Measurements from ENCODE around the gene PSMD11.

Gene PSMD11

DNA sequence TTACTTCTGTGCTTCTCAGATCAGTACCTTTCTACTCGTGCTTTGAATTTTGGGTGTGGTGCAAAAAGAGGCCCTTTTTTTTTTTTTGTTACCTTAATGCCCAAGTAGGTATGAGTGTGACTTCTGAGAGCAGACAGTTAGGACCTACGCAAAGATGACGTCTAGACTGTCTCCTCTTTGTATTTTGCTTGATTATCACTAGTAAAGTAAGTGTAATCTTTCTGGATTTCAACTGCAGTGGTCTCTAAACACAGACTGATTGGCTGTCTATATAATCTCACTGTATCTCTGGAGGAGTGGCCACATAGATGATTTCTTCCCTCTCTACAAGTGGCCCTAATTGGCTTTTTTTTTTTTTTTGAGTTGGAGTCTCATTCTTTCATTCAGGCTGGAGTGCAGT is 30.9 kb downstream of the PSMD11 start:
- TF ChIP-seq, protein P1, sequence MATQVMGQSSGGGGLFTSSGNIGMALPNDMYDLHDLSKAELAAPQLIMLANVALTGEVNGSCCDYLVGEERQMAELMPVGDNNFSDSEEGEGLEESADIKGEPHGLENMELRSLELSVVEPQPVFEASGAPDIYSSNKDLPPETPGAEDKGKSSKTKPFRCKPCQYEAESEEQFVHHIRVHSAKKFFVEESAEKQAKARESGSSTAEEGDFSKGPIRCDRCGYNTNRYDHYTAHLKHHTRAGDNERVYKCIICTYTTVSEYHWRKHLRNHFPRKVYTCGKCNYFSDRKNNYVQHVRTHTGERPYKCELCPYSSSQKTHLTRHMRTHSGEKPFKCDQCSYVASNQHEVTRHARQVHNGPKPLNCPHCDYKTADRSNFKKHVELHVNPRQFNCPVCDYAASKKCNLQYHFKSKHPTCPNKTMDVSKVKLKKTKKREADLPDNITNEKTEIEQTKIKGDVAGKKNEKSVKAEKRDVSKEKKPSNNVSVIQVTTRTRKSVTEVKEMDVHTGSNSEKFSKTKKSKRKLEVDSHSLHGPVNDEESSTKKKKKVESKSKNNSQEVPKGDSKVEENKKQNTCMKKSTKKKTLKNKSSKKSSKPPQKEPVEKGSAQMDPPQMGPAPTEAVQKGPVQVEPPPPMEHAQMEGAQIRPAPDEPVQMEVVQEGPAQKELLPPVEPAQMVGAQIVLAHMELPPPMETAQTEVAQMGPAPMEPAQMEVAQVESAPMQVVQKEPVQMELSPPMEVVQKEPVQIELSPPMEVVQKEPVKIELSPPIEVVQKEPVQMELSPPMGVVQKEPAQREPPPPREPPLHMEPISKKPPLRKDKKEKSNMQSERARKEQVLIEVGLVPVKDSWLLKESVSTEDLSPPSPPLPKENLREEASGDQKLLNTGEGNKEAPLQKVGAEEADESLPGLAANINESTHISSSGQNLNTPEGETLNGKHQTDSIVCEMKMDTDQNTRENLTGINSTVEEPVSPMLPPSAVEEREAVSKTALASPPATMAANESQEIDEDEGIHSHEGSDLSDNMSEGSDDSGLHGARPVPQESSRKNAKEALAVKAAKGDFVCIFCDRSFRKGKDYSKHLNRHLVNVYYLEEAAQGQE (IDR thresholded peaks at IDR 0.05; ENCODE audit: insufficient read depth in 1 of 2, low read depth in 2 of 2, low read length in 2 of 2) = no peak
- no peak for TF ChIP-seq POLR2AphosphoS5 (IDR thresholded peaks at IDR 0.05; ENCODE audit: low read depth, low read length)
- TF ChIP-seq SIN3A (IDR thresholded peaks at IDR 0.05; ENCODE audit: borderline replicate concordance, insufficient read depth, low read length) = no peak
- no peak for TF ChIP-seq TAF1 (IDR thresholded peaks at IDR 0.05; ENCODE audit: borderline replicate concordance, insufficient read depth, low read length)
- no peak for TF ChIP-seq FOXP2 (optimal IDR thresholded peaks at IDR 0.05; ENCODE audit: borderline replicate concordance, extremely low read depth, extremely low read length, insufficient read depth)

DNA sequence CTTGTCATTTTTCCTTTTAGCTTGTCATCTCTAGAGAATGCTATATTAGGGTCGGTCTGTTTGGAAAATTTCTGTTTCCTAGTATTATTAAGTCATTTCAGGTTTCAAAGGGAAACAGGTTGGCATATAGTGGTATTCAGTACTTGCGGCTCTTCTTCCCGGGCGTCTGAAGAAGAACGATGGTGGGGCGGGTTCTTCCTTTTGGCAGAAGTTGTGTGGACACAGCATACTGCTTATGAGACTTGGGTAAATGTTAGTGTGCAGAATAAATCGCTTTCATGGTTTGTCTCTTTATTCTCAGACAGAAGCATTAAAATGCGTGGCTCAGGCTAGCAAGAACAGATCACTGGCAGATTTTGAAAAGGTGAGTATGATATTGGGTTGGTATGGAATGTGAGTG is 32.9 kb downstream of the PSMD11 start:
- TF ChIP-seq FOXP2 (optimal IDR thresholded peaks at IDR 0.05; ENCODE audit: borderline replicate concordance, extremely low read depth, extremely low read length, insufficient read depth) (no peak), SIN3A (IDR thresholded peaks at IDR 0.05; ENCODE audit: borderline replicate concordance, insufficient read depth, low read length) (no peak), POLR2AphosphoS5 (IDR thresholded peaks at IDR 0.05; ENCODE audit: low read depth, low read length) (no peak), TAF1 (IDR thresholded peaks at IDR 0.05; ENCODE audit: borderline replicate concordance, insufficient read depth, low read length) (no peak)
- TF ChIP-seq, protein P1 (IDR thresholded peaks at IDR 0.05; ENCODE audit: insufficient read depth in 1 of 2, low read depth in 2 of 2, low read length in 2 of 2) = no peak

DNA sequence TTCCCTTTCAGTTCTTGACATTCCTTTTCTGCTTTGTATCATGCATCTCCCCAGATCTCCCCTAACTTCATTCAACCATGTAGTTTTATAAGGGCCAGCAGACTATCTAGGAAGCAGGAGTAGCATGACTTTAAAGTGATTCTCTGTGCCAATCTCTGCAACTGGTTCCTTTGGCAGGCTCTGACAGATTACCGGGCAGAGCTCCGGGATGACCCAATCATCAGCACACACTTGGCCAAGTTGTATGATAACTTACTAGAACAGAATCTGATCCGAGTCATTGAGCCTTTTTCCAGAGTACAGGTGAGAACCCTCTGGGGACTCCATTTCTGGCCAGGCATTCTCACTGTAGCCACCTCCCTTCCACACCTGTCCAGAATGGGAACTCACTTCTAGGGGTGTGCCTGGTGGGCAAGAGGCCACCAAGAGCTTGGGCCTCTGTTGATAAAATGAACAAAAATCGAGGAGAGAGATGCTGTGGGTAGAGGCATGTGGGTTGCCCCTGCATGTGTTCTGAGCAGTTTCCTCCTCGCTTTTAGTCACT is 34.8 kb downstream of the PSMD11 start:
- TF ChIP-seq SIN3A (IDR thresholded peaks at IDR 0.05; ENCODE audit: borderline replicate concordance, insufficient read depth, low read length) (no peak), FOXP2 (optimal IDR thresholded peaks at IDR 0.05; ENCODE audit: borderline replicate concordance, extremely low read depth, extremely low read length, insufficient read depth) (no peak), POLR2AphosphoS5 (IDR thresholded peaks at IDR 0.05; ENCODE audit: low read depth, low read length) (no peak), TAF1 (IDR thresholded peaks at IDR 0.05; ENCODE audit: borderline replicate concordance, insufficient read depth, low read length) (no peak)
- TF ChIP-seq, protein P1 (IDR thresholded peaks at IDR 0.05; ENCODE audit: insufficient read depth in 1 of 2, low read depth in 2 of 2, low read length in 2 of 2) = no peak

DNA sequence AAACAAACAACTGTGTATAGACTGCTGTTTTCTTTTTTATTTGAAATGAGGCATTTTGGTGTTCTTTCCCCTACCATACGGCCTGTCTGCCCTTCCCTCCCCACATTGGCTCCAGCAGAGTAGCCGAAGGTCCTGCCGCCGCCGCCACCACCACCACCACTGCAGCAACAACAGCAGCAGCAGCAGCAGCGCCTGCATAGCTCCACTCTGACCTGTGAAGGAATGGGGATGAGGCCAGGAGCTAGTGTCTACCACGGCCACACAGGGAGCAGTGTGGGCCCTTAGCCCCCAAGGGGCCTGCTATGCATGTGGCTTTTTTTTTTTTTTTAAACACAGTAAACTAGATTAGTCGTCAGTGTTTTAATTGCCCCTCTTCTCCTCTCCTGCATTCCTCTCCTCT is 36.9 kb downstream of the PSMD11 start:
- TF ChIP-seq TAF1 (IDR thresholded peaks at IDR 0.05; ENCODE audit: borderline replicate concordance, insufficient read depth, low read length) (no peak), FOXP2 (optimal IDR thresholded peaks at IDR 0.05; ENCODE audit: borderline replicate concordance, extremely low read depth, extremely low read length, insufficient read depth) (no peak), POLR2AphosphoS5 (IDR thresholded peaks at IDR 0.05; ENCODE audit: low read depth, low read length) (no peak), SIN3A (IDR thresholded peaks at IDR 0.05; ENCODE audit: borderline replicate concordance, insufficient read depth, low read length) (no peak)
- TF ChIP-seq, protein P1 (IDR thresholded peaks at IDR 0.05; ENCODE audit: insufficient read depth in 1 of 2, low read depth in 2 of 2, low read length in 2 of 2) = no peak

Measured in PFSK-1 (cell line).